Choroid plexus epithelial cell (primary cell): ENCODE data around the gene SPDYE6.

Experiments
- DNase-seq: peaks from one replicate; pipeline ENCODE4 v3.0.0-alpha.2; 2010; ENCODE audit warnings: low read depth
- H3K4me3 ChIP-seq: 2 replicates; pipeline ENCODE4 v1.5.1; 2011; ENCODE audit warnings: low read depth, mild to moderate bottlenecking, control low read depth, low read length, moderate library complexity
- CTCF ChIP-seq: conservative IDR thresholded peaks from 2 replicates; pipeline ENCODE4 v1.5.1; 2011; ENCODE audit warnings: low read depth, mild to moderate bottlenecking, control low read depth, inconsistent platforms, low read length, moderate library complexity

SPDYE6 gene

GRCh38 chr7:102319671-102320070 is 36.6 kb downstream of the SPDYE6 start:
- TF ChIP-seq CTCF = no peak
- H3K4me3 ChIP-seq = no peak overlapping the region
- DNase-seq = no peak

GRCh38 chr7:102318482-102318971 is 37.7 kb downstream of the SPDYE6 start:
- peak; percentile 53 for DNase-seq
- no peak overlapping the region for H3K4me3 ChIP-seq
- no peak for TF ChIP-seq CTCF

DNA sequence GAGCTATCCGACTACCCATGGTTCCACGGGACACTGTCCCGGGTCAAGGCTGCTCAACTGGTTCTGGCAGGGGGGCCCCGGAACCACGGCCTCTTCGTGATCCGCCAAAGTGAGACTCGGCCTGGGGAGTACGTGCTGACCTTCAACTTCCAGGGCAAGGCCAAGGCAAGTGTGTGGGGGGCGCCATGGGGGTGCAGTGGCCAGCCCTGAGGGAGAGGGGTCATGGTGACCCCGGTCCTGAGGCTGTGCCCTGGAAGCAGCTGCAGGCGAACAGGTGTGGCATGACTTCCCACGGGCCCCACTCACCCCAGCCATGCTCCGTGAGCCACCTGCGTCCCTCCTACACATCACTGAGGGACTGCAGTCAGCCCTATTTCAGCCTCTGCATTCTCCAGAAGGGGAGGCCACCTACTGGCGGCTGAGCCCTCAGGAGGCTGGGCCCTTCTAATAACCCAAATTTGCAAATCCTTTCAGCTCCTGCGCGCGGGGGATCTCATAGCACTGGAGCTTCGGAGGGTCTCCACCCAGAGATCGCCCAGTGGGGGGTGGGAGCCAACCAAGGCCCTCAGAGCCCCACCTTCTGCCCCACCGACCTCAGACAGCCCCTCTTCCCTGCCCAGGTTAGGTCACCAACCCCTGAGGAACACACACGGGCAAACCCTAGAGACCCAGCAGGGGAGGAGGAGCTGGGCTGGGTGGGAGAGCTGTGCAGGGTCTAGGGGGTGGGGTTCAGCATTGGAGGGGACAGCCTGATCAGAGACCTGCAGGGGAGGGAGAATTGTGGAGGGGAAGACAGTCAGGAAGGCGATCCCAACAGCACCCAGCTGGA is 38.8 kb downstream of the SPDYE6 start:
- DNase-seq = no peak
- H3K4me3 ChIP-seq = no peak overlapping the region
- TF ChIP-seq CTCF = peak; percentile 9

DNA sequence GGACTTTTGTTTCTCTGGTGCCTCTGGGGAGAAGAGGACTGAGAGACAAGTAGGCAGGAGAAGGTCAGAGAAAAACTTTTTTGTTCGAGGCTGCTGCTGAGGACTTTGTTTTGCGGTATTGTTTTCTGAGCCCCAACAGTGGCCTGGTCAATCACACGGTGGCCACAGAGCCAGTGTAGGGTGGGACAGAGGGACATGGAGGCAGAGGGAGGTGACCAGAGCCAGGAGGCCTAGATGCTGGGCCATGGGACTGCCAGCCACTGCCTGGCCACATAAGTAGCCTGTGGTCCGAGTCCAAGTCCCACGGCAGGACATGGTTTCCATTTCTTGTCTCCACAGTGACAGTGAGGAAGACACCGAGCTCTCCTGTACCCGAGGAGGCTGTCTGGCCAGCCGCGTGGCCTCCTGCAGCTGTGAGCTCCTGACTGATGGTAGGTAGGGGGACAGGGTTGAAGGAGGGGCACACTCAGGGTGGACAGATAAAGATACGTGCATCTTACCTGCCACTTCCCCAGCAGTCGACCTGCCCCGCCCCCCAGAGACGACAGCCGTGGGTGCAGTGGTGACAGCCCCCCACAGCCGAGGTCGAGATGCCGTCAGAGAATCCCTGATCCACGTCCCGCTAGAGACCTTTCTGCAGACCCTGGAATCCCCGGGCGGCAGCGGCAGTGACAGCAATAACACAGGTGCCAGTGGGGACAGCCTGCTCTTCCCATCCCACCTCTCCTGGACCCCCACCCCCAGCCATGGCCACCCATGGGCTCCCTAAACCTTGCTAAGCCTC is 42.1 kb downstream of the SPDYE6 start:
- no peak overlapping the region for H3K4me3 ChIP-seq
- DNase-seq = no peak
- TF ChIP-seq CTCF = no peak

GRCh38 chr7:102312317-102312716 is 43.9 kb downstream of the SPDYE6 start:
- no peak for DNase-seq
- TF ChIP-seq CTCF = no peak
- H3K4me3 ChIP-seq = no peak overlapping the region

DNA sequence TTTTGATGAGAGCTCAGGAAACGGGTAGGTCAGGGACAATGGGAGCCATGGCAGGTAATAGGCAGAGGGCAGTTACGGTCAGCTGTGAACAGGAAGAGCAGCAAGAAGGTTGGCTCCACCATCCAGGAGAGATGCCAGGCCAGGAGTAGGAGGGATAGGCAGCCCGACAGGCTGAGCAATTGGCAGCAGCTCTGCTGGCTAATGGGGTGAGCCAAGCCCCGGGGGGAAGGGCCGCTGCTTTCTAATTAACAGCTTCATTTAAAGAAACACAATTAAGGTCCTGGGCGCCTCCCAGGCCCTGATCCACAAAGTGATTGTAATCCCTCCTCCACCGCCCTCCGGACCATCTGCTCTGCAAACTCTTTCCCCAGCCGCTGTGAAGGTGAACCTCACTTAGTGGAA is 45.8 kb downstream of the SPDYE6 start:
- no peak for DNase-seq
- no peak for TF ChIP-seq CTCF
- no peak overlapping the region for H3K4me3 ChIP-seq
